CD1c-positive myeloid dendritic cell (primary cell): ENCODE measurements around the gene BLZF1.
"Not testable (repeated sequence)": the region's sequence is repeated elsewhere in the genome, so short reads cannot be mapped to it uniquely, and the experiment has no call there.

Experiments used
- DNase-seq: peaks from one replicate; pipeline ENCODE4 v3.0.0-alpha.2; 2016; ENCODE audit errors: extremely low spot score

Gene BLZF1

GRCh38 chr1:169361281-169361680 is 6.7 kb upstream of the BLZF1 start:
- DNase-seq: no peak

- no peak for DNase-seq
Measured at GRCh38 chr1:169363046-169363730, 4.8 kb upstream of the BLZF1 start.

- no peak for DNase-seq
Measured at GRCh38 chr1:169364948-169365347, 3.0 kb upstream of the BLZF1 start.

GRCh38 chr1:169367096-169367685 is 804 bp upstream of the BLZF1 start:
- no peak for DNase-seq

- DNase-seq: peak; percentile 16
Measured at GRCh38 chr1:169368406-169368769, 393 bp downstream of the BLZF1 start.

GRCh38 chr1:169371404-169371803 is 3.4 kb downstream of the BLZF1 start:
- DNase-seq: peak; percentile 13

- no peak for DNase-seq
Measured at GRCh38 chr1:169381162-169381561, 13.2 kb downstream of the BLZF1 start.

- DNase-seq: no peak
Measured at GRCh38 chr1:169383449-169383848, 15.5 kb downstream of the BLZF1 start.

- no peak for DNase-seq
Measured at GRCh38 chr1:169387399-169387798, 19.4 kb downstream of the BLZF1 start.

GRCh38 chr1:169390303-169390702 is 22.3 kb downstream of the BLZF1 start:
- no peak for DNase-seq

- no peak for DNase-seq
Measured at GRCh38 chr1:169392406-169392805, 24.4 kb downstream of the BLZF1 start.

GRCh38 chr1:169395955-169396354 is 28.0 kb downstream of the BLZF1 start:
- DNase-seq: no peak

- DNase-seq: not testable (repeated sequence)
Measured at GRCh38 chr1:169402578-169402977, 34.6 kb downstream of the BLZF1 start.

- not testable (repeated sequence) for DNase-seq
Measured at GRCh38 chr1:169408340-169408739, 40.3 kb downstream of the BLZF1 start.

- no peak for DNase-seq
Measured at GRCh38 chr1:169414952-169415351, 47.0 kb downstream of the BLZF1 start.

GRCh38 chr1:169421309-169421708 is 53.3 kb downstream of the BLZF1 start:
- DNase-seq: no peak

- no peak for DNase-seq
Measured at GRCh38 chr1:169426174-169426705, 58.2 kb downstream of the BLZF1 start.

GRCh38 chr1:169427081-169427641 is 59.2 kb downstream of the BLZF1 start, which contains the start of gene CCDC181:
Gene CCDC181, minus strand, starts transcription at chr1:169427474. Its CDS starts 2,547 bp downstream, at chr1:169424927.
- peak; percentile 6 for DNase-seq
